HG02884 (cell line): ENCODE results near the gene CAMK1D.
"Not testable (repeated sequence)": the region's sequence is repeated elsewhere in the genome, so short reads cannot be mapped to it uniquely, and the experiment has no call there.

Experiments
- ATAC-seq: cut with Tn5 transposase; IDR thresholded peaks from one replicate; pipeline ENCODE4 v1.9.1; 2021; ENCODE audit warnings: mild to moderate bottlenecking, moderate library complexity; ENCODE audit not compliant: unreplicated experiment

Gene CAMK1D

GRCh38 chr10:12423896-12424295 is 74.5 kb downstream of the CAMK1D start:
- no peak for ATAC-seq

DNA sequence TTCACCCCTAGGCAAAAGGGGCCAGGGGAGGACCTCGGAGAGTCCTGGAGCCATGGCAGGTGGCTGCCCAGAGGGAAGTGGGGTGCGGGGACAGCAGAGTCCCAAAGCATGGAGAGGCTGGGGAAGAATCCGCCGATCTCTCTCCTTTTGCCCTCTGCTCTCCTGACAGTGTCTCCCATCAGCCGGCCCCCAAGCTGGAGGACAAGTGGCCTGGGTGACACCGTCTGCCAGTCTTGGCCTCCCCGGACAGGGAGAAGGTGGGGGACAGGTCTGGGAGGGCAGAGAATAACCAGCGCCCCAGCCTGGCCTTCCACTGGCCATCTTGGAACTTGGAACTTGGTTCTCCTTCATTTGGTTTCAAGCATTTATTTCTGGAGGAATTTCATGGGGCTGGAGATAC is 77.9 kb downstream of the CAMK1D start:
- no peak for ATAC-seq

DNA sequence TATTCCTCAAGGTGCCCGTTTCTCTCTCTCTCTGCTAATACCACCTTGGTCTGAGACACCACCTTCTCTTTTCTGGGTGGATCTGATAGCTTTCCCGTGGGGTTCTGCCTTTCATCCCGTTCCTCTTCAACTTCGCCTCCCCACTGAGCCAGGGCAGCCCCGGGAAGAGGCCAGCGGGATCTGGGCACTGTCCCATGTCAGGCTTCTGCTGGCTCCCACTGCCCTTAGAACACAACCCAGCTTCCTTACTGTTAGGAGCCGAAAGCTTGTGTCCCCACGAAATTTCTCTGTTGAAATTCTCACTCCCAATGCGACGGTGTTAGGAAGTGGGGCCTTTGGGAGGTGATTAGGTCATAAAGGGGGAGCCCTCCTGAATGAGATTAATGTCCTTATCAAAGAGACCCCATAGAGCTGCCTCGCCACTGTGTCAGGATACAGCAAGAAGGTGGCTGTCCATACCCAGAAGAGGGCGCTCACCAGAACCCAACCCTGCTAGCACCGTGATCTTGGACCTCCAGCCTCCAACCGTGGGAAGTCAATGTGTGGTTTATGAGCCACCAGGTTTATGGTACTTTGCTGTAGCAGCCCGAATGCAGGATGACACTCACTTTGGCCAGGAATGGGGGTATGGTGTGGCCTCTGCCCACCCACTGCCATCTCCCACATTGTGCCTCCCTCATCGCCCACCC is 79.2 kb downstream of the CAMK1D start:
- ATAC-seq, result no peak

GRCh38 chr10:12430406-12430982 is 81.1 kb downstream of the CAMK1D start:
- ATAC-seq, result no peak

DNA sequence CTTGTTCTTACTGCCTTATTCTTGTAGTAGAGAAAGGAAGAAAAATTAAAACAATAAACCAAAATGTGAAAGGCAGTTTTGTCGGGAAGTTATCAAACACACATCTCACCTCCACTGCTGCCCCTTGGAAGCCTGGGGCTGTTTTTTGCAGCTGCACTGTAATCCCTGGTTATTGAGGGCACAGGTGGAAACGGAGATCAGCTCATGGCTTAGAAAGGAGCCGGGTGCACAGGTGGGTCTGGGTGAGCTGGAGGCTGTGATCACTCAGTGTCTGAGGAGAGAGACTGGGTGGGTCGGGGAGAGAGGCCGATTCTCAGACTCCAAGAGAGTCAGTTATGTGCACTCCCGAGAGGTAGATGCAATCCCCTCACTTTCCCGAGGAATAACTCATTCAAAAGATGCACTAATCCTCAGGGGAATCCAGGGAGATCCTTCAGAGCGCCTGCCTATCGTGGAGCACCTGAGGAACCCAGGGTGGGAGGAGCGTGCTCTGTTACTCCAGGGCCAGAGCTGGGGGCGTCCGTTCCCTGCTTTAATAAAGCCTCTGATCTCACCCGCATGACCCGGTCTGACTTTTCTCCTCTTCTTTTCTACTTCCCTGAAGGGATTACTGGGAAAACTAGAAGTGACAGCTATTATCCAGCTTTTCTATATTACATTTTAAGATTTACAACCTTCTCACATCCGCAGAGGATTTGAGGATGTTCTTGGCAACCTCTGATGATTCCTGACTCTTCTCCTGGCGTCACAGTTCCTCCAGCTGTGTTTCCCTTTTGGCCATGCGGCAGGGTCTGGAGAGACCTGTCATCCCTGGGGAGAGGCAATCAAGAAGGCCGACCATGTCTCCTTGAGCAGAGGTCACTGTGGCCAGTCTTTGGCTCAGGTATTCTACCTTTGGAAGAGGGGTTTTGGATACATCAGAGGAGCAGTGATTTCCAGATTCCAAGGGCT is 82.1 kb downstream of the CAMK1D start:
- ATAC-seq, result no peak

DNA sequence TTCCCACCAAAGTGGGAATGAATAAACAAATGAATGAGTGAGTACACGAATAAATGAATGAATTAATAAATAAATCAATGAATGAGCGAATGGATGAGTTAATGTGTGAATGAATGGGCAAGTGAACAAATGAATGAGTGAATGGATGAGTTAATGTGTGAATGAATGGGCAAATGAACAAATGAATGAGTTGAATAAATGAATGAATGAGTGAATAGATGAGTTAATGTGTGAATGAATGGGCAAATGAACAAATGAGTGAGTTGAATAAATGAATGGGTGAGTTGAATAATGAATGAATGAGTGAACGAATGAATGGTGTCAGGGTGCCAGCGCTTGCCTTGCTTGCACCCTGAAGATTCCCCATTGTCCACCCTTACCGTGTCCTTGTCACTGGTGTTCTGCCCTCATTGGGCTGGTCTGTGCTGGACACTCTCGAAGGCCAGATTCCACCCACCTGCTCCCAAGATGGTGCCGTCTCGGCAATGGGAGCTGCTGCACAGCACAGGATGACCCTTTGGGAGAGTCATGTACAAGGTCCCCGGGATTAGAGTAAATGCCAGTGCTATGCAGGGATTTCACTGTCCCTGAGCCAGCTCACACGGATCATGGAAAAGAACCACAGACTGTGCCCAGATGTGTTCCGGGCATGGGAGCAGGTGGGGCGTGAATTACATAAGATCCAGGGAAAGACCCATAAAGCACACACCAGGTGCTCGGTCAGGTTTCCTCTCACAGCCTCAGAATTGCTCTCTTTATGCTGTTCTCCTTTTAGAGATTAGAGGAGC is 83.2 kb downstream of the CAMK1D start:
- ATAC-seq, result no peak

DNA sequence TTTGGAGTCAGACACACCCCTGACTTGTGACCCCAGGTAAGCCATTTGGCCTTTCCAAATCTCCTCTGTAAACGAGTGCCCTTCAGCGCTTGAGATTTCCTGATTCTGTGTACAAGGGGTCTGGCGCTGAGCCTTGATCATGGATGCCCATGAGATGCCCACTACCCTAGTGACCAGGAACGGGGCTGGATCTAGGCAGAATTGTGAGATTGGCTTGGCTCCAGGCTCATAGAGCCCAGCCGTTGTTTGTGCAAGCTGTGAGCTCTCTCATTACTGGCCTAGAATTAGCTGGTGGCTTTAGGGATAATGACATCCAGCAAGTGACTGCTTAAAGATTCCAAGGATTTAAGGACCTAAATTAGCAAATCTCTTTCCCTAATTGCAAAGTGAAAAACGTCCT is 84.9 kb downstream of the CAMK1D start:
- ATAC-seq, result no peak

- not testable (repeated sequence) for ATAC-seq
These were observed 85.3 kb downstream of the CAMK1D start for GRCh38 chr10:12434677-12435076.

- ATAC-seq, result no peak
These were observed 86.0 kb downstream of the CAMK1D start for GRCh38 chr10:12435348-12435747.

DNA sequence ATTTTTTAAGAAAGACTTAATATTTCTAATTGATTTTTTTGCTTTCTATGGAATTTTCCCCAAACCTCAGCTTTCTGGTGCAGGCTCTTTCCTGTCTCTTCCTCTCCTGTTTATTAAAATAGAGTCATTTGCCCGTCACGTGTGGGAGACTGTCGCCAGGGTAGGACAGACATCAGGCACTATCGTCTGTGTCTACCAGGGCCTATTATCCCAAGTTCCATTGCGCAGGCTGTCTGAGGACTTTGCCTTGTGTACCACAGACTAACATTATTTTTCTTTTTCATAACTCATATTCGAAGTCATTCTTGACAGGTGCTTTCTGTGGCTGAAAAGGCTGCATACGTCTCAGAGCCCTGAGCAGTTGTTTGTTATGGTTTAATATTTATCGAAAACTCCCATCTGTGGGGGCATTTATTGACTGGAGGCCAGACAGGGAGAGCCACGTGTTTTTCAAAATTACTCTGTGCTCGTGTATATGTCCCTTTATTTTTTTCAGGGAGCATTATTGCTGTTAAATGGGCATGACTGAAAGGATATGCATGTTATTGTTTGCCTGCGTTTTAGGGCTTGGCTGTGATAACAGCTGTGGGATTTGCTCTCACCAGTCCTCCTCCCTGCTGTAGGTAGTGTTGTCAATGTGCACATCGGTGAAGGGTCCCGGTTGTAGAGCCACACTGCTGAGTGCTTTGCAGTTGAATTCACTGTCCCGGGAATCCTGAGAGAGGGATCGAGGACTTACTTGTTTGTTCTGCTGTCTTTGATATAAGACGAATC is 89.8 kb downstream of the CAMK1D start:
- ATAC-seq, result no peak

DNA sequence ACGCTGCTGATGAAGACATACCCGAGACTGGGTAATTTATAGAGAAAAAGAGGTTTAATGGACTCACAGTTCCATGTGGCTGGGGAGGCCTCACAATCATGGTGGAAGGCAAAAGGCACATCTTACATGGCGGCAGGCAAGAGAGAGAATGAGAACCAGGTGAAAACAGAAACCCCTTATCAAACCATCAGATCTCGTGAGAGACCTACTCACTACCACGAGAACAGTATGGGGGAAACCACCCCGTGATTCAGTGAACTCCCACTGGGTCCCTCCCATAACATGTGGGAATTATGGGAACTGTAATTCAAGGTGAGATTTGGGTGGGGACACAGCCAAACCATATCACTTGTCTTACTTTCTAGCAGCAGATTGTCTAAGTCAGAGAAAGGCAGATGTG is 90.4 kb downstream of the CAMK1D start:
- ATAC-seq, result not testable (repeated sequence)

- ATAC-seq, result no peak
These were observed 93.7 kb downstream of the CAMK1D start for GRCh38 chr10:12443026-12443425.

DNA sequence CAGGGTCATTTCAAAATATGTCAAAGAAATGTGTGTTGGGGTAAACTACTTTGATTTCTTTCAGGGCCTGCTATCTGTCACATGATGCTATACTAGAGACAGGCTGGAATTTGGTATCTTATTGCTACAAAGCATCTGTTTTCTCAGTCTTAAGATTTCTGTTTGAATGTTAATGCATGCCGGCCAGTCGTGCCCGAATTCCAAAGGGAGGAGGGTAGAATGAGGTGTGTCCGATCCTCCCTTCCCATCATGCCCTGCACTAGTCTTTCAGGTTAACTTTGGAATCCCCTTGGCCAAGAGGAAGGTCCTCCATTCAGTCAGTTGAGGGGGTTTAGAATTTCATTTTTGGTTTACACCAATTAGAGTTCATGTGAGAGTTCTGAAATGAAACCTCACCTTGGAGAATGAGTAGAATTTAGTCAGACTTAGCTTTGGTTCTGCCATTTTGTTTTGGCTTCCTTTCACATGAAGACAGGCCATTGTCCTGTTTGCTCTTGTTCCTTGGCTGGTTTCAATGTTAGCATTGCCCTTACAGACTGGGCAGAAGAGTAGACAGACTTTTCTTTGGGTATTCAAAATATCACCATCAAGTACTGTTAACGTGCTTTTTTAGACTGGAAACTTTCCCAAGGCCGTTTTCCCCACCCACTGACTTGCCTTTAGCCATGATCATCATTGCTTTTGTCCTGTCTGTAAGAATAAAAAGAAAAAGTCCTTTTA is 95.8 kb downstream of the CAMK1D start:
- no peak for ATAC-seq

- ATAC-seq, result no peak
These were observed 96.5 kb downstream of the CAMK1D start for GRCh38 chr10:12445701-12446334.

DNA sequence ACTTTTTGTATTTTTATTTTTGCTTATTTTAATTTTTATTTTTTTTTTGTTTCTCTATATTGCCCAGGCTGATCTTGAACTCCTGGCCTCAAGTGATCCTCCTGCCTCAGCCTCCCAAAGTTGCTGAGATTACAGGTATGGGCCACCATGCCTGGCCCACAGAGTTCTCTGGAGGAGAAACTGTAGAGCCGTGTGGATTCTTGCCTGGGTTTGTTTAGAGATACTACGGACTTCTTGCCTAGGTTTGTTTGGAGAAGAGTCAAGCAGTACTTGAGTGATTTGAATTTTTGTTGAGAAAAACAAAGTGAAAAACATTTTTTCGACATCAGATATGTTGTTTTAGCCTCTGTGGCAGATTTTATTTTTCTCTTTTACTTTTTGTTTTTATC is 99.0 kb downstream of the CAMK1D start:
- ATAC-seq, result no peak

GRCh38 chr10:12448729-12449391 is 99.5 kb downstream of the CAMK1D start:
- peak; percentile 93 for ATAC-seq

DNA sequence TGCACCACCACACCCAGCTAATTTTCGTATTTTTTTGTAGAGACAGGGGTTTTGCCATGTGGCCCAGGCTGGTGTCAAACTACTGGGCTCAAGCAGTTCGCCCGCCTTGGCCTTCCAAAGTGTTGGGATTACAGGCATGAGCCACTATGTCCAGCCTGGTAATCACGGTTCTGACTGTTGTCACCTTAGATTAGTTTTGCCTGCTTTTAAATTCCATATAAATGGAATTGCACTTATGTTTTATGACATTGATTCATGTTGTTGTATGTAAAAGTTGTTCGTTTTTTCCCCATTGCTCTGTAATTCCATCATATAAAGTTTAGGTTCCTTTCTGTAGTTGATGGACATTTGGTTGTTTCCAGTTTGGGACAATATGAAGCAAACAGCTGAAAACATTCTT is 106.0 kb downstream of the CAMK1D start:
- ATAC-seq, result no peak

DNA sequence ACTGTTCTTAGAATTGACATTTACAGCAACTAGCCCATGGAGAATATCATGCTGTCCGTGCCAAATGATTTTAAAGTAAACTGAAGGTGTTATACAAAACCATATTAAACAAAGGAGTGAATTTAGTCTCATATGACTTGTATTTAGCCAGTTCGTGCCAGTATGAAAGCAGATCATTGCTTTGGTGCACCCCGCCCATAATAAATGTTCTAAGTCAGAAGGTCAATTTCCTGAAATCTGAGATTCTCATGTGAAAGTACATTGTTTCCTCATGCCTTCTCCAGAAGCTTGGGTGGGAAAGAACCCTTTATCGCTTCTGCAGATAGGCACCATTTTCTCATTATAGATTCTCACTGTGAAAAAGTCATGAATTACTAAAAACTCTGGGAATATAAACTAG is 106.4 kb downstream of the CAMK1D start:
- ATAC-seq, result no peak

GRCh38 chr10:12459340-12459739 is 110.0 kb downstream of the CAMK1D start:
- ATAC-seq, result no peak
